ENCODE data around the gene TNFRSF13B. TPM values are rescaled to one million over a fixed set of nuclear protein-coding genes. Genes with fewer than 3 reads are reported as not detected.
"Not testable (repeated sequence)": the region's sequence is repeated elsewhere in the genome, so short reads cannot be mapped to it uniquely, and the experiment has no call there.

Gene TNFRSF13B
- total and polyA plus RNA-seq, 4 donors, result not detected

DNA sequence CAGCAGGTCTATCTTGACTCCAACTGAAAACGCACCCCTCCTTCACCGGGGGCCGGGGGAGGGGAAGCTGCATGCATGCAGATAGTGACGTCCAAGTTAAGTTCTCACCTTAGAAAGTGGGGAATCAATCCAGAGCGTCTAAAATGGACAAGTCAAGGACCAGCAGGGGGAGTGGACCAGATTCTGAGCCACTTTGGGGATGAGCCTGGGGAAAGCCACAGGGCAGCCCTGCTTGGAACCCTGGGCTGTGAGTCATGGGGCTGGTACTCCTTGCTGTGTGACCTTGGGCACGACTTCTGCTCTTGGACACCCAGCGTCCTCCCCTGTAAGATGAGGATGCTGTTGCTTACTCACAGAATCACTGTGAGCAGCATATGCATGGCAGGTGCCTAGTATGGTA, 9.1 kb downstream of the TNFRSF13B start:
- 60% methylated on average over 7 of the region's 7 CpGs for WGBS (ENCODE audit: insufficient coverage)

DNA sequence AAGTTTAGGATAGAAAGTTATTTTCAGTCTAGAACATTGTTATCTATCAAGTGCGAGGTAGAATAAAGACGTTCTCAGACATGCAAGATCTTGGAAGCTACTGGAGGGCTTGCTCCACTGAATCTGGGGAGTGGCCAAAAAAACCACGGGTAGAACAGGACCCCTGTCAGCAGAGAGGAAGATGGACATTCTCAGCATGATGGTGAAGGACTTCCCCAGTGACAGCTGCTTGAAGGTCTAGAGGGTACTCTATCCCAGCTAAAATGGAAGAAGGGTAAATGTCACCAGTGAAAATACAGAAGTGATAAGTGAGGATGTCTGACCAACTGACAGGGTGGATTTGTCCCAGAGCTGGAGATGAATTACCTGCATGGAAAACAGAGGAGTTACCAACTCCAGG, 10.1 kb downstream of the TNFRSF13B start:
- no peak for DNase-seq (ENCODE audit: low read depth in 4 of 6, low spot score in 6 of 6)
- WGBS (ENCODE audit: insufficient coverage), result 77% methylated on average over 3 of the region's 3 CpGs
- H3K27me3 ChIP-seq (ENCODE audit: control insufficient read depth, insufficient read depth, low read length), result no peaks in the 10 kb centered on the region

More for the DNA sequence above, 9.1 kb downstream of the TNFRSF13B start:
- DNase-seq (ENCODE audit: low read depth in 4 of 6, low spot score in 6 of 6), result no peak
- Histone ChIP-seq H3K4me1 (ENCODE audit: control insufficient read depth, insufficient read depth, low read length) (no peaks in the 10 kb centered on the region), H3K27ac (ENCODE audit: low read depth, low read length) (no peak overlapping the region), H3K4me3 (ENCODE audit: low read depth, low read length) (no peak overlapping the region), H3K9me3 (ENCODE audit: control insufficient read depth, insufficient read depth, low read length) (no peaks in the 10 kb centered on the region), H3K36me3 (ENCODE audit: control insufficient read depth, insufficient read depth, low read length) (no peaks in the 10 kb centered on the region), H3K27me3 (ENCODE audit: control insufficient read depth, insufficient read depth, low read length) (no peaks in the 10 kb centered on the region)

DNA sequence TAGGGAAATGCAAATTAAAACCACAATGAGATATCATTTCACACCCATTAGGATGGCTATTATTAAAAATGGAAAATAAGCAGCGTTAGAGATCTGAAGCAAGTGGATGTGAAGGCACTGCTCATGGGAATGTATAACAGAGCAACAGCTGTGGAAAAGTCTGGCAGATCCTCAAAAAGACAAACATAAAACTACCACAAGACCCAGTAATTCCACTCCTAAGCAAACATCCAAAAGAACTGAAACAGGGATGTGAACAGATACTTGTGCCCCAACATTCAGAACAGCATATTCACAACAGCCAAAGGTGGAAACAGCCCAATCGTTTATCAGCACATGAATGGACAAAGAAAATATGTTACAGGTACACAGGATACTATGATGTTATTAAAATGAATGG, 10.9 kb downstream of the TNFRSF13B start:
- not testable (repeated sequence) for H3K4me1 ChIP-seq (ENCODE audit: control insufficient read depth, insufficient read depth, low read length); H3K27me3 ChIP-seq (ENCODE audit: control insufficient read depth, insufficient read depth, low read length); H3K4me3 ChIP-seq (ENCODE audit: low read depth, low read length); H3K36me3 ChIP-seq (ENCODE audit: control insufficient read depth, insufficient read depth, low read length); DNase-seq (ENCODE audit: low read depth in 4 of 6, low spot score in 6 of 6); H3K27ac ChIP-seq (ENCODE audit: low read depth, low read length); H3K9me3 ChIP-seq (ENCODE audit: control insufficient read depth, insufficient read depth, low read length)
- no CpG with 5 or more reads among the region's 2 CpGs for WGBS (ENCODE audit: insufficient coverage)

More for the DNA sequence above, 10.1 kb downstream of the TNFRSF13B start:
- H3K4me3 ChIP-seq (ENCODE audit: low read depth, low read length), result no peak overlapping the region
- H3K4me1 ChIP-seq (ENCODE audit: control insufficient read depth, insufficient read depth, low read length), result no peaks in the 10 kb centered on the region
- no peaks in the 10 kb centered on the region for H3K9me3 ChIP-seq (ENCODE audit: control insufficient read depth, insufficient read depth, low read length)
- H3K36me3 ChIP-seq (ENCODE audit: control insufficient read depth, insufficient read depth, low read length), result no peaks in the 10 kb centered on the region
- no peak overlapping the region for H3K27ac ChIP-seq (ENCODE audit: low read depth, low read length)

DNA sequence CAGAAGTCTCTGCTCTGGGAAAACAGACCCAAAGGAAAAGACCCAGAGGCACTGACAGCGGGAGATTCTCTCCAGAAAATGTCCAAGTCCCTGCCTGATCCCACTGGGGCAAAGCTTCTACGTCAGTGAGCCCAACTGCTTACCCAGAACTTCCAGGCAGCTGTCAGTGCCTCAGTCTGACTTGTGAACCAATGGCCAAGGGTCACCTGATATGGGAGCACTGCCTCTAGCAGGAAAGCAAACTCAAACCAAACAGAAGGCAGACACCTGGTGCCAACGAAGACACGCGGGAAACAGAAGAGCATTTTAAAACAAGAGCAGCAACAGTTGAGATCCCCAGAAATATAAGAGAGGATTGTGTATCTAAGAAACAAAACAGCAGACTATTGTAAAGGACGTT, 16.9 kb downstream of the TNFRSF13B start:
- H3K4me1 ChIP-seq (ENCODE audit: control insufficient read depth, insufficient read depth, low read length); H3K27ac ChIP-seq (ENCODE audit: low read depth, low read length); DNase-seq (ENCODE audit: low read depth in 4 of 6, low spot score in 6 of 6); H3K9me3 ChIP-seq (ENCODE audit: control insufficient read depth, insufficient read depth, low read length); H3K27me3 ChIP-seq (ENCODE audit: control insufficient read depth, insufficient read depth, low read length); H3K4me3 ChIP-seq (ENCODE audit: low read depth, low read length); H3K36me3 ChIP-seq (ENCODE audit: control insufficient read depth, insufficient read depth, low read length): not testable (repeated sequence)
- WGBS (ENCODE audit: insufficient coverage), result 62% methylated on average over 2 of the region's 6 CpGs

DNA sequence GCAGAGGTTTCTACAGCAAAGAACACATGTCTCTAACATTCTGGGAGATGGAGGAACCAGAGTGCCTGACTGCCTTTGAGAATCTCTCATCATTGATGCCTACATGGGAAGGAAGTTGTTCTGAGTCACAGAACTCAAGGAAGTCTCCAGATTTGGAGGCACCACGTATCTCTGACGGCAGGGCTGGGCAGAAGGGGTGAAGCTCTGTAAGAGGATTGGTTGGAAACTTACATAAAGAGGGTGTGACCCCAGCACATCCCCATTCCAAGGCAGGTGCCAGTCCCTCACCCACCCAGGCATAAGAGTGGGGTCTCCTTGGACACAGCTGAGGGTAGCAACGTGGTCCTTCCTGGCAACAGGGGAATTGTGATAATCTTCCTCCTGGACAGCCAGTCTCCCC, 17.4 kb downstream of the TNFRSF13B start:
- Histone ChIP-seq H3K36me3 (ENCODE audit: control insufficient read depth, insufficient read depth, low read length) (no peaks in the 10 kb centered on the region), H3K27ac (ENCODE audit: low read depth, low read length) (no peak overlapping the region), H3K27me3 (ENCODE audit: control insufficient read depth, insufficient read depth, low read length) (peaks cover 2% of the 10 kb centered on the region), H3K4me3 (ENCODE audit: low read depth, low read length) (no peak overlapping the region), H3K4me1 (ENCODE audit: control insufficient read depth, insufficient read depth, low read length) (no peaks in the 10 kb centered on the region), H3K9me3 (ENCODE audit: control insufficient read depth, insufficient read depth, low read length) (no peaks in the 10 kb centered on the region)
- no peak for DNase-seq (ENCODE audit: low read depth in 4 of 6, low spot score in 6 of 6)
- 57% methylated on average over 1 of the region's 3 CpGs for WGBS (ENCODE audit: insufficient coverage)

DNA sequence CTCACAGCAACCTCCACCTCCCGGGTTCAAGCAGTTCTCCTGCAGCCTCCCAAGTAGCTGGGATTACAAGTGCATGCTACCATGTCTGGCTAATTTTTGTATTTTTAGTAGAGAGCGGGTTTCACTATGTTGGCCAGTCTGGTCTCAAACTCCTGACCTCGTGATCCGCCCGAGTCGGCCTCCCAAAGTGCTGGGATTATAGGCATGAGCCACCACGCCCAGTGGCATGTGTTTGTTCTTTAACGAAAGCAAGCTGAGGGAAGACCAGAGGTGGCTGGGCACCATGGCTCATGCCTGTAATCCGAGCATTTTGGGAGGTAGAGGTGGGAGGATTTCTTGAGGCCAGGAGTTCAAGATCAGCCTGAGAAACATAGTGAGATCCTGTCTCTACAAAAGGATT, 18.1 kb downstream of the TNFRSF13B start:
- peaks cover 4% of the 10 kb centered on the region for H3K9me3 ChIP-seq (ENCODE audit: control insufficient read depth, insufficient read depth, low read length)
- H3K4me3 ChIP-seq (ENCODE audit: low read depth, low read length), result no peak overlapping the region
- peaks cover 2% of the 10 kb centered on the region for H3K27me3 ChIP-seq (ENCODE audit: control insufficient read depth, insufficient read depth, low read length)
- no peaks in the 10 kb centered on the region for H3K36me3 ChIP-seq (ENCODE audit: control insufficient read depth, insufficient read depth, low read length)
- no peak for DNase-seq (ENCODE audit: low read depth in 4 of 6, low spot score in 6 of 6)
- no peak overlapping the region for H3K27ac ChIP-seq (ENCODE audit: low read depth, low read length)
- WGBS (ENCODE audit: insufficient coverage), result 93% methylated on average over 7 of the region's 9 CpGs
- H3K4me1 ChIP-seq (ENCODE audit: control insufficient read depth, insufficient read depth, low read length), result no peaks in the 10 kb centered on the region

DNA sequence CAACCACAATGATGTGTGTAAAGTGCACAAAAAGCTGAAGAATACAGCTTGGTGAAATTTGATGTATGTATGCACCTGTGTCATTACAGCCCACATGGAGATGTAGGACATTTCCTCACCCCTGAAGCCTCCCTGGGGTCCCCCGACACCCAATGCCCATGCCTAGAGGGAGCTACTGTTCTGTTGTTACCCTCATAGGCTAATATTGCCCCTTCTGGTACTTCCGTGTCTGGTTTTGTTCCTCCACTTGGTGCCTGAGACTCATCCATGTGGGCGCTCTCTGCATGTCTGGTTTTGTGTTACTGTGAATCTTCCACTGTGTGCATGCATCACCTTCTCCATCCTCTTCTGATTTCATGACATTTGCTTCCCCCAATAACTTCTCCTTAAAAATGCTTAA, 18.6 kb downstream of the TNFRSF13B start:
- Histone ChIP-seq H3K4me3 (ENCODE audit: low read depth, low read length) (no peak overlapping the region), H3K4me1 (ENCODE audit: control insufficient read depth, insufficient read depth, low read length) (no peaks in the 10 kb centered on the region), H3K27ac (ENCODE audit: low read depth, low read length) (no peak overlapping the region), H3K36me3 (ENCODE audit: control insufficient read depth, insufficient read depth, low read length) (no peaks in the 10 kb centered on the region), H3K9me3 (ENCODE audit: control insufficient read depth, insufficient read depth, low read length) (peaks cover 6% of the 10 kb centered on the region), H3K27me3 (ENCODE audit: control insufficient read depth, insufficient read depth, low read length) (peaks cover 2% of the 10 kb centered on the region)
- WGBS (ENCODE audit: insufficient coverage), result 63% methylated on average over 2 of the region's 3 CpGs
- DNase-seq (ENCODE audit: low read depth in 4 of 6, low spot score in 6 of 6), result no peak

DNA sequence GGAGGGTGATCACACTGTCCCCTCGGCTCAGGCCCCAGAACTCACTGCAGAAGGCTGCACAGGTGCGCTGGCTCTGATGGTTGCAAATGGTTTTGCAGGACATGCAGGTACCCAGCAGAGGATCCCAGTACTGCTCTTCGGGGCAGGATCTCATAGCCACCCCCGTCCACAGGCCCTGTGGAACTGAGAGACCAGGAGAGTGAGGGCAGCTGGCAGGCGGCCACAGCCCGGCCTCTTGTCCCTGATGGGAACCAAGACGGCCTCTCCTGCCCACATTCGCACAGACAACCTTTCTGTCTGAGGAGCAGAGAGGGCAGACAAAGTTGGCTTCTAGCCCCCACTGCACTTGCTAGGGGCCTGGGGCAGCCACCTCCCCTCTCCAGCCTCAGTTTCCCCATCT, 19.5 kb downstream of the TNFRSF13B start:
- no peak for DNase-seq (ENCODE audit: low read depth in 4 of 6, low spot score in 6 of 6)

DNA sequence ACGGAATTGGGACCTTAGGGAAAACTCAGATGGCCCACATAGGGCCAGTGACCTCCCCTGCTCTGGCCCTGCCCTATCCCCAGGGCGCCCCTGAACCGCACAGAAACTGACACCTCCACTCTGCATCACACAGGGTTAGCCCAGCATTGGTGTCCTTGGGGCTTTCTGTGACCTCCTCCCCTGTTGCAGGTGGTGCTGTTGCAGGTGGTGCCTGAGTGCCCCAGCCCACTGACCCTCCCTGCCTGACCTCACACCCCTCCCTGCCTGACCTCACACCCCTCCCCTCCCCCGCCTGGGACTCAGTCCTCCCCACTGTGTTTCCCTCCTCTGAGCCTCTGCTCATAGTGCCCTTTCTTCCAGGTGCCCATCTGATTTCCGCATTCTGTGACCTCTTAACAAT, 21.4 kb downstream of the TNFRSF13B start:
- H3K27ac ChIP-seq (ENCODE audit: low read depth, low read length), result no peak overlapping the region
- no peak for DNase-seq (ENCODE audit: low read depth in 4 of 6, low spot score in 6 of 6)
- H3K27me3 ChIP-seq (ENCODE audit: control insufficient read depth, insufficient read depth, low read length), result no peaks in the 10 kb centered on the region
- H3K36me3 ChIP-seq (ENCODE audit: control insufficient read depth, insufficient read depth, low read length), result no peaks in the 10 kb centered on the region
- no peak overlapping the region for H3K4me3 ChIP-seq (ENCODE audit: low read depth, low read length)
- H3K9me3 ChIP-seq (ENCODE audit: control insufficient read depth, insufficient read depth, low read length), result peaks cover 7% of the 10 kb centered on the region
- WGBS (ENCODE audit: insufficient coverage), result 87% methylated on average over 5 of the region's 5 CpGs
- no peaks in the 10 kb centered on the region for H3K4me1 ChIP-seq (ENCODE audit: control insufficient read depth, insufficient read depth, low read length)

More for the DNA sequence above, 19.5 kb downstream of the TNFRSF13B start:
- Histone ChIP-seq H3K4me3 (ENCODE audit: low read depth, low read length) (no peak overlapping the region), H3K9me3 (ENCODE audit: control insufficient read depth, insufficient read depth, low read length) (peaks cover 7% of the 10 kb centered on the region), H3K36me3 (ENCODE audit: control insufficient read depth, insufficient read depth, low read length) (no peaks in the 10 kb centered on the region), H3K4me1 (ENCODE audit: control insufficient read depth, insufficient read depth, low read length) (no peaks in the 10 kb centered on the region), H3K27me3 (ENCODE audit: control insufficient read depth, insufficient read depth, low read length) (peaks cover 2% of the 10 kb centered on the region), H3K27ac (ENCODE audit: low read depth, low read length) (no peak overlapping the region)
- WGBS (ENCODE audit: insufficient coverage), result 75% methylated on average over 8 of the region's 8 CpGs

DNA sequence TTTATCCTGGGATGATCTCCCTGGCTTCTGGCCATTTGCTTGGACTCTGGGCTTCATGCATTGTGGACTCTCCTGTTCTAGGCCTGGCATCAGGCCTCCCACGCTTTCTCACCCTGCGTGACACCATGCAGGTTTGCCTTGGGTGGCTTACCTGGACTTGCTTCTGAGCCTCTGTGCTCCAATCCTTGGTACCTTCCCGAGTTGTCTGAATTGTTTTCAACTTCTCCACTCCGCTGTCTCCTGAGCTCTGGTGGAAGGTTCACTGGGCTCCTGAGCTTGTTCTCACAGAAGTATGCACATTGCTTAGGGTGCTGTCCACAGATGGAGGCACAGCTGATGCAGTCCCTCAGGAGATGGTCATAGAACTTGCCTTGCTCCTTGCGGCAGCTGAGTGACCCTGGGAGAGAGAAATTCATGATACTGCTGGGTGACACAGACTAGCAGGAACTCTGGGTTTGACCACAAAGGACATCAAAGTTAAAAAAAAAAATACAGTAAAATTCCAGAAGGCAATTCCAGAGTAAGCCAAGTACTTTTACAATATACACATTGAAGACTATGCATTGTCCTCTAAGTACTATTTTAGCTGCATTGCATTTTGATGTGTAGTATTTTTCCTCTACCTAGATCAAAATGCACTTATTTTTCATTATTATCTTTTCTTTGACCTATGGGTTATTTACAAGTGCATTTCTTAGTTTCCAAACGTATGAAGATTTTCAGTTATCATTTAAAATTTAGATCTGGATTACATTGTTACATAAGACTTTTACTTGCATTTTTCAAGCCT, 23.1 kb downstream of the TNFRSF13B start:
- no peaks in the 10 kb centered on the region for H3K36me3 ChIP-seq (ENCODE audit: control insufficient read depth, insufficient read depth, low read length)
- H3K9me3 ChIP-seq (ENCODE audit: control insufficient read depth, insufficient read depth, low read length), result peaks cover 7% of the 10 kb centered on the region
- H3K4me1 ChIP-seq (ENCODE audit: control insufficient read depth, insufficient read depth, low read length), result no peaks in the 10 kb centered on the region
- H3K4me3 ChIP-seq (ENCODE audit: low read depth, low read length), result no peak overlapping the region
- no peaks in the 10 kb centered on the region for H3K27me3 ChIP-seq (ENCODE audit: control insufficient read depth, insufficient read depth, low read length)
- 98% methylated on average over 4 of the region's 6 CpGs for WGBS (ENCODE audit: insufficient coverage)
- no peak overlapping the region for H3K27ac ChIP-seq (ENCODE audit: low read depth, low read length)
- DNase-seq (ENCODE audit: low read depth in 4 of 6, low spot score in 6 of 6), result no peak

All from spinal cord (tissue), 10 donors.